Caco-2 (cell line): Measurements from ENCODE around the gene SNX33. TPM values are rescaled to one million over a fixed set of nuclear protein-coding genes. Genes with fewer than 3 reads are reported as not detected.

Experiments used
- BruUV-seq: library from RNA; stranded (reverse); fragments of 400-500 nt; replicated peaks from 2 replicates; lab custom pipeline; 2021; lab: Mats Ljungman, UMichigan
- CTCF ChIA-PET: fragments of 300-600 bp; sonication (Branson Sonifier 250); formaldehyde crosslinking; loops from one replicate; lab custom pipeline; 2022; ENCODE audit warnings: antibody characterized with exemption; lab: Charles Lee
- POLR2A ChIA-PET: fragments of 300-600 bp; sonication (Branson Sonifier 250); formaldehyde crosslinking; loops from one replicate; lab custom pipeline; 2022; ENCODE audit warnings: antibody characterized with exemption; lab: Charles Lee
- DNase-seq, 2 experiments: peaks; one replicate each; pipeline versions ENCODE4 v3.0.0 to v3.0.0-alpha.2; 2020 to 2022
- H3K27me3 ChIP-seq: replicated peaks from 2 replicates; pipeline ENCODE4 v1.6.0; 2011; ENCODE audit warnings: low read length; ENCODE audit not compliant: control insufficient read depth, insufficient read depth
- H3K36me3 ChIP-seq: 2 replicates; pipeline ENCODE4 v1.5.1; 2011; ENCODE audit warnings: low read length; ENCODE audit not compliant: control insufficient read depth, insufficient read depth
- H3K4me1 ChIP-seq: fragments of 250-450 bp; sonication (Bioruptor Pico); 2 replicates; pipeline ENCODE4 v1.5.1; 2020; ENCODE audit warnings: mild to moderate bottlenecking
- H3K4me3 ChIP-seq: 2 replicates; pipeline ENCODE4 v1.5.1; 2011; ENCODE audit warnings: low read depth, mild to moderate bottlenecking, control low read depth, low read length
- H3K9me3 ChIP-seq: fragments of 250-450 bp; sonication (Bioruptor Pico); 2 replicates; pipeline ENCODE4 v1.5.1; 2020; ENCODE audit warnings: mild to moderate bottlenecking, moderate library complexity
- H3K27ac Mint-ChIP-seq: one replicate; pipeline ENCODE4 v1.8.0; 2022; ENCODE audit warnings: mixed read lengths; ENCODE audit not compliant: unreplicated experiment
- H3K27me3 Mint-ChIP-seq: one replicate; pipeline ENCODE4 v1.8.0; 2022; ENCODE audit warnings: mixed read lengths; ENCODE audit not compliant: insufficient read depth, unreplicated experiment
- H3K36me3 Mint-ChIP-seq: one replicate; pipeline ENCODE4 v1.8.0; 2022; ENCODE audit warnings: mild to moderate bottlenecking, mixed read lengths; ENCODE audit not compliant: insufficient read depth, unreplicated experiment
- H3K4me1 Mint-ChIP-seq: one replicate; pipeline ENCODE4 v1.8.0; 2022; ENCODE audit warnings: low read depth, mixed read lengths; ENCODE audit not compliant: unreplicated experiment
- H3K4me3 Mint-ChIP-seq: one replicate; pipeline ENCODE4 v1.8.0; 2022; ENCODE audit warnings: mild to moderate bottlenecking, moderate library complexity, mixed read lengths; ENCODE audit not compliant: unreplicated experiment
- H3K9me3 Mint-ChIP-seq: one replicate; pipeline ENCODE4 v1.8.0; 2022; ENCODE audit warnings: mixed read lengths; ENCODE audit not compliant: unreplicated experiment
- CTCF ChIP-seq, 2 experiments: fragments of 200-600 bp in 1 of 2; IDR thresholded peaks; 1 replicate in 1 of 2; 2 replicates in 1 of 2; pipeline versions ENCODE4 v1.5.1 to v1.8.0; 2011 to 2022; ENCODE audit warnings: antibody characterized with exemption in 1 of 2, control low read depth in 1 of 2, inconsistent platforms in 1 of 2, low read depth in 1 of 2, low read length in 1 of 2, mild to moderate bottlenecking in 1 of 2, moderate library complexity in 1 of 2; ENCODE audit not compliant: insufficient read depth in 1 of 2, severe bottlenecking in 1 of 2, unreplicated experiment in 1 of 2
- intact Hi-C: fragments of 100-400 bp; cut with micrococcal nuclease; formaldehyde crosslinking; loops from one replicate; pipeline ENCODE4 v1.10.0; 2022; ENCODE audit not compliant: unreplicated experiment
- total RNA-seq: library from RNA; stranded (reverse); gene quantifications from 2 replicates; pipeline ENCODE4 v1.2.3, GENCODE V29; 2022

SNX33 gene
- total RNA-seq, 1 experiment from 2014 or later = 19.4 TPM

DNA sequence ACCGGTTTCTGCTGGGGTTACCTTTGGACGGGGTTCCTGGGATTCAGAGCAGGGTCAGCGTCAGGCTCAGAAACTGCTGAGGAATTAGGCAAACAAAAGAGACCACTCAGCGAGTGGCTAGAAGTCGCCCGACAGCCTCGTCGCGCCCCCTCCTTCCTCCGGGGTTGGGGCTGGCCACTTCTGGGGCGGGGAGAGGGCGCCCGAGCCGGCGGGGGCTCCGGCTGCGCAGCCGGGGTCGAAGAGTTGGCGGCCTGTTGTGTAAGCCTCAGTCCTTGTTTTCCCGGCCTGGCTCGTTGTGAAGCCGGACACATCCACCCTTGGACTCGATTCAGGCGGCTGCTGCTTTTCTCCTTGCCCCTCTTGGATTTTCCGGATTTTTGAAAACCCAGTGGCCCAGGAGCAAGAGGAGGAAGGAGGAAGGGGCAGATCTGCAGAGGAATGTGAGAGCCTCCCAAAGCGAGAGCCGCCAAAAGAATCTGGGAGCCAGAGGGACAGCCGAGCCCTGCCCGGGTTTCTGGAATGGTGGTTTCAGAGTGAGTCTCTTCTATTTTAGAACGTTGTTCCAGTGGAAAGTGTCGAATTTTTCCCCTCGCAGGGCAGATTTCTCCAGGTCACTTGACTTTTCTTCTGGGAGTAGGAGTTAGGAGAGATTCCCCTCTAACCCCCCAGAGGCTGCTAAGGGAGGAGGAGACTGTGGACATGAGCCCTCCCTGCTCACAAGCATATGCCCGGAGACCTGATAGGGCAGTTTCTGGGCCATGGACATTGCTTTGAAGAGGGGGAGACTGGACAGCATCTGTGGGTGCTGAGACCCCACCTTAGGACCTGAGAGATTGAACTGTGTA is 666 bp downstream of the SNX33 start:
- Histone ChIP-seq H3K4me3 (peak overlapping the region; percentile 66), H3K27me3 (no peaks in the 10 kb centered on the region), H3K9me3 (no peaks in the 10 kb centered on the region), H3K4me1 (peaks cover 45% of the 10 kb centered on the region), H3K36me3 (peaks cover 1% of the 10 kb centered on the region; the same call in 1 of the 2 replicates)
- Mint-ChIP-seq H3K27me3 (no peaks in the 10 kb centered on the region), H3K27ac (peak overlapping the region; percentile 89), H3K4me1 (peaks cover 32% of the 10 kb centered on the region), H3K36me3 (peaks cover 23% of the 10 kb centered on the region), H3K9me3 (no peaks in the 10 kb centered on the region), H3K4me3 (peak overlapping the region; percentile 75)
- BruUV-seq = TSS peak; percentile 66
- intact Hi-C loops = loop anchor here (1.0 to 2.0 kb wide), 2 partner anchors 8 to 16 kb away; partner anchors contain the start of gene IMP3
- DNase-seq = peak; percentile 65 to 70
- POLR2A ChIA-PET = interaction anchor here (0.6 to 1.5 kb wide), 9 partner anchors 13 to 445 kb away, joined by 4 to 13 read pairs (median 8); partner anchors contain the start of gene SIN3A
- CTCF ChIA-PET = interaction anchor here (0.6 to 2.4 kb wide), 14 partner anchors 8 to 692 kb away, joined by 3 to 18 read pairs (median 6); partner anchors contain the start of genes IMP3, MAN2C1, RPP25 and SIN3A
- no peak for TF ChIP-seq CTCF (IDR thresholded peaks at IDR 0.05; ENCODE audit: insufficient read depth in 1 of 2, low read depth in 1 of 2, low read length in 1 of 2, severe bottlenecking in 1 of 2, unreplicated experiment in 1 of 2)

DNA sequence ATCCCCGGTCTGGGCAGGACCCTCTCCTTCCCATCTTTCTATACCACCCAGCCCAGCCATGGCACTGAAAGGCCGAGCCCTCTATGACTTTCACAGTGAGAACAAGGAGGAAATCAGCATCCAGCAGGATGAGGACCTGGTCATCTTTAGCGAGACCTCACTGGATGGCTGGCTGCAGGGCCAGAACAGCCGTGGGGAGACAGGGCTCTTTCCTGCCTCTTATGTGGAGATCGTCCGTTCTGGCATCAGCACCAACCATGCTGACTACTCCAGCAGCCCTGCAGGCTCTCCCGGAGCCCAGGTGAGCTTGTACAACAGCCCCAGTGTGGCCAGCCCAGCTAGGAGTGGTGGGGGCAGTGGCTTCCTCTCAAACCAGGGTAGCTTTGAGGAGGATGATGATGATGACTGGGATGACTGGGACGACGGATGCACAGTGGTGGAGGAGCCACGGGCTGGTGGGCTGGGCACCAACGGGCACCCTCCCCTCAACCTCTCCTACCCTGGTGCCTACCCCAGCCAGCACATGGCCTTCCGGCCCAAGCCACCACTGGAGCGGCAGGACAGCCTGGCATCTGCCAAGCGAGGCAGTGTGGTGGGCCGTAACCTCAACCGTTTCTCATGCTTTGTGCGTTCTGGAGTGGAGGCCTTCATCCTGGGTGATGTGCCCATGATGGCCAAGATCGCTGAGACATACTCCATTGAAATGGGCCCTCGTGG is 1.5 kb downstream of the SNX33 start:
- no TSS peak for BruUV-seq
- Histone ChIP-seq H3K4me3 (peak overlapping the region; percentile 66), H3K4me1 (peaks cover 45% of the 10 kb centered on the region), H3K27me3 (no peaks in the 10 kb centered on the region), H3K9me3 (no peaks in the 10 kb centered on the region), H3K36me3 (peaks cover 1% of the 10 kb centered on the region; the same call in 1 of the 2 replicates)
- Mint-ChIP-seq H3K4me1 (peaks cover 32% of the 10 kb centered on the region), H3K27me3 (no peaks in the 10 kb centered on the region), H3K4me3 (peak overlapping the region; percentile 75), H3K36me3 (peaks cover 23% of the 10 kb centered on the region), H3K27ac (peak overlapping the region; percentile 89), H3K9me3 (no peaks in the 10 kb centered on the region)
- POLR2A ChIA-PET = no interaction called here
- no peak for TF ChIP-seq CTCF (IDR thresholded peaks at IDR 0.05; ENCODE audit: insufficient read depth in 1 of 2, low read depth in 1 of 2, low read length in 1 of 2, severe bottlenecking in 1 of 2, unreplicated experiment in 1 of 2)
- CTCF ChIA-PET = no interaction called here
- DNase-seq = no peak
- intact Hi-C loops = loop anchor here (2.0 kb wide), 1 partner anchor 16 kb away; no protein-coding TSS in a partner anchor

- no peak overlapping the region for H3K4me3 ChIP-seq
- no peaks in the 10 kb centered on the region for H3K27me3 Mint-ChIP-seq
- no TSS peak for BruUV-seq
- H3K27me3 ChIP-seq = no peaks in the 10 kb centered on the region
- peaks cover 45% of the 10 kb centered on the region for H3K4me1 ChIP-seq
- ChIA-PET CTCF (no interaction called here), POLR2A (no interaction called here)
- no peak overlapping the region for H3K27ac Mint-ChIP-seq
- intact Hi-C loops = loop anchor here (2.0 kb wide), 1 partner anchor 15 kb away; no protein-coding TSS in a partner anchor
- H3K36me3 Mint-ChIP-seq = peaks cover 23% of the 10 kb centered on the region
- TF ChIP-seq CTCF (IDR thresholded peaks at IDR 0.05; ENCODE audit: insufficient read depth in 1 of 2, low read depth in 1 of 2, low read length in 1 of 2, severe bottlenecking in 1 of 2, unreplicated experiment in 1 of 2) = no peak
- H3K4me1 Mint-ChIP-seq = peaks cover 32% of the 10 kb centered on the region
- H3K9me3 Mint-ChIP-seq = no peaks in the 10 kb centered on the region
- peak overlapping the region; percentile 75 for H3K4me3 Mint-ChIP-seq
- no peak for DNase-seq
- H3K9me3 ChIP-seq = no peaks in the 10 kb centered on the region
- H3K36me3 ChIP-seq = peaks cover 1% of the 10 kb centered on the region; the same call in 1 of the 2 replicates
Observed at GRCh38 chr15:75649848-75650247, 2.1 kb downstream of the SNX33 start.
